ENCODE results near the gene C18orf32.

The C18orf32 gene

GRCh38 chr18:49471532-49471931 is 15.5 kb downstream of the C18orf32 start:
- H3K9me3 Mint-ChIP-seq = no peaks in the 10 kb centered on the region
- H3K4me3 Mint-ChIP-seq = no peak overlapping the region
- DNase-seq = no peak
- no peak for TF ChIP-seq CTCF (IDR thresholded peaks at IDR 0.05)
- peaks cover 7% of the 10 kb centered on the region for H3K4me1 Mint-ChIP-seq
- H3K27me3 Mint-ChIP-seq (ENCODE audit: low read depth, poor library complexity) = peaks cover 9% of the 10 kb centered on the region
- peaks cover 4% of the 10 kb centered on the region for H3K36me3 Mint-ChIP-seq (ENCODE audit: low read depth)
- H3K27ac Mint-ChIP-seq = no peak overlapping the region

GRCh38 chr18:49467599-49467998 is 19.4 kb downstream of the C18orf32 start:
- Mint-ChIP-seq H3K27ac (peak overlapping the region; percentile 76), H3K4me1 (peaks cover 9% of the 10 kb centered on the region), H3K9me3 (no peaks in the 10 kb centered on the region), H3K4me3 (no peak overlapping the region), H3K36me3 (ENCODE audit: low read depth) (no peaks in the 10 kb centered on the region), H3K27me3 (ENCODE audit: low read depth, poor library complexity) (peaks cover 6% of the 10 kb centered on the region)
- no peak for TF ChIP-seq CTCF (IDR thresholded peaks at IDR 0.05)
- no peak for DNase-seq

GRCh38 chr18:49467019-49467563 is 19.9 kb downstream of the C18orf32 start:
- no peak for DNase-seq
- peaks cover 9% of the 10 kb centered on the region for H3K4me1 Mint-ChIP-seq
- no peaks in the 10 kb centered on the region for H3K9me3 Mint-ChIP-seq
- H3K27me3 Mint-ChIP-seq (ENCODE audit: low read depth, poor library complexity) = peaks cover 4% of the 10 kb centered on the region
- no peak overlapping the region for H3K4me3 Mint-ChIP-seq
- peak overlapping the region; percentile 76 for H3K27ac Mint-ChIP-seq
- TF ChIP-seq CTCF (IDR thresholded peaks at IDR 0.05) = no peak
- no peaks in the 10 kb centered on the region for H3K36me3 Mint-ChIP-seq (ENCODE audit: low read depth)

- no peak for TF ChIP-seq CTCF (IDR thresholded peaks at IDR 0.05)
- peaks cover 14% of the 10 kb centered on the region for H3K4me1 Mint-ChIP-seq
- no peak for DNase-seq
- peaks cover 4% of the 10 kb centered on the region for H3K9me3 Mint-ChIP-seq
- H3K27me3 Mint-ChIP-seq (ENCODE audit: low read depth, poor library complexity) = peaks cover 7% of the 10 kb centered on the region
- no peak overlapping the region for H3K27ac Mint-ChIP-seq
- H3K36me3 Mint-ChIP-seq (ENCODE audit: low read depth) = no peaks in the 10 kb centered on the region
- no peak overlapping the region for H3K4me3 Mint-ChIP-seq
These were observed 22.1 kb downstream of the C18orf32 start for GRCh38 chr18:49464718-49465598.

GRCh38 chr18:49461602-49461977 is 25.4 kb downstream of the C18orf32 start:
- H3K4me1 Mint-ChIP-seq = peaks cover 26% of the 10 kb centered on the region
- no peaks in the 10 kb centered on the region for H3K36me3 Mint-ChIP-seq (ENCODE audit: low read depth)
- no peak for DNase-seq
- no peak for TF ChIP-seq CTCF (IDR thresholded peaks at IDR 0.05)
- H3K27me3 Mint-ChIP-seq (ENCODE audit: low read depth, poor library complexity) = peaks cover 8% of the 10 kb centered on the region
- H3K9me3 Mint-ChIP-seq = peaks cover 4% of the 10 kb centered on the region
- peak overlapping the region; percentile 38 for H3K4me3 Mint-ChIP-seq
- H3K27ac Mint-ChIP-seq = no peak overlapping the region
